ENCODE results near the gene IP6K2. TPM values are rescaled to one million over a fixed set of nuclear protein-coding genes. Genes with fewer than 3 reads are reported as not detected.

The IP6K2 gene
- 117 and 120 TPM in 2 replicates for total RNA-seq (2013; cell fraction: nucleolus; rRNA removed)
- total RNA-seq (2014; rRNA removed): 61.7 and 70.2 TPM in 2 replicates
- total RNA-seq (2014; rRNA removed; fragmentation: Illumina TruSeq; extraction: Trizol): 67.0 and 68.7 TPM in 2 replicates
- 57.4 and 59.7 TPM in 2 replicates for total RNA-seq (2021)
- 44.3 TPM for polyA plus RNA-seq (2011; ENCODE audit: low read depth)
- 77.9 and 95.9 TPM in 2 replicates for polyA plus RNA-seq (2011; rRNA removed)
- polyA plus RNA-seq (2011; cell fraction: cytosol; rRNA removed): 112 and 129 TPM in 2 replicates
- 329 and 359 TPM in 2 replicates for polyA plus RNA-seq (2011; cell fraction: nucleus; rRNA removed)
- polyA plus RNA-seq (2012): 55.5 and 58.2 TPM in 2 replicates
- polyA plus RNA-seq (2014; fragmentation: Illumina TruSeq; extraction: Trizol): 69.3 and 70.7 TPM in 2 replicates
- 10 to 100 TPM; 25.8 to 37.6 TPM for polyA plus RNA-seq (2014; fragmentation: Nextera tagmentation; extraction: Ambion mirVana)
- 77.5 and 82.0 TPM in 2 replicates for polyA plus RNA-seq (2014; rRNA removed)
- polyA plus RNA-seq (2016; fragmentation: Nextera tagmentation; extraction: Ambion mirVana): 10 to 100 TPM; 78.6 to 81.7 TPM
- 85.9 and 101 TPM in 2 replicates for polyA minus RNA-seq (2011; rRNA and poly(A)+ RNA removed)
- polyA minus RNA-seq (2011; cell fraction: cytosol; rRNA and poly(A)+ RNA removed): 28.5 and 32.1 TPM in 2 replicates
- polyA minus RNA-seq (2011; cell fraction: nucleus; rRNA and poly(A)+ RNA removed): 35.2 and 62.1 TPM in 2 replicates
- percentile 90 among the genes with signal in this experiment for Bru-seq, nascent RNA
- percentile 78 among the genes with signal in this experiment for BruChase-seq, experiment 1, labeled RNA remaining after a 6-hour chase
- percentile 85 among the genes with signal in this experiment for BruChase-seq, experiment 2, labeled RNA remaining after a 2-hour chase
- long read RNA-seq, experiment 1, transcript IP6K2-201 (6 exons, 1,775 nt): major isoform, 35 of 76 reads
- long read RNA-seq, experiment 1, partial matches to known transcripts: 7 of 76 reads
- long read RNA-seq, experiment 1, other reads (novel, unspliced or antisense): 28 of 76 reads
- long read RNA-seq, experiment 2, transcript IP6K2-201 (6 exons, 1,775 nt): major isoform, 168 of 316 reads
- long read RNA-seq, experiment 2, partial matches to known transcripts: 22 of 316 reads
- long read RNA-seq, experiment 2, other reads (novel, unspliced or antisense): 125 of 316 reads

GRCh38 chr3:48716982-48717746 lies at the start of gene IP6K2:
Gene IP6K2, minus strand, starts transcription at chr3:48717221. Its CDS starts 21,930 bp downstream, at chr3:48695291.
- Histone ChIP-seq H3K79me2 (ENCODE audit: control insufficient read depth, insufficient read depth, low read length) (peaks cover 46% of the 10 kb centered on the region), H3K36me3 (ENCODE audit: control insufficient read depth in 2 of 2, insufficient read depth in 2 of 2, low read length in 1 of 2) (peaks cover 0 to 6% of the 10 kb centered on the region in 2 experiments; a peak in 2 of 4 replicates), H3K27me3 (replicated peaks in 1 of 2; ENCODE audit: control insufficient read depth in 2 of 2, insufficient read depth in 2 of 2, low read length in 1 of 2) (no peaks in the 10 kb centered on the region), H3K9ac (ENCODE audit: control insufficient read depth, insufficient read depth, low read length) (peak within 1 kb of the TSS; percentile 99), H3K4me3 (peak within 1 kb of the TSS; percentile 90), H3K9me3 (replicated peaks; ENCODE audit: control insufficient read depth, insufficient read depth, low read length) (no peaks in the 10 kb centered on the region), H2AFZ (ENCODE audit: control insufficient read depth, low read depth, low read length) (peak within 1 kb of the TSS; percentile 100), H4K20me1 (ENCODE audit: control insufficient read depth, insufficient read depth) (no peaks in the 10 kb centered on the region), H3K27ac (ENCODE audit: control insufficient read depth, insufficient read depth) (peak within 1 kb of the TSS; percentile 97), H3K4me2 (ENCODE audit: control insufficient read depth, insufficient read depth) (peak within 1 kb of the TSS; percentile 99), H3K4me1 (ENCODE audit: control insufficient read depth, insufficient read depth, low read length) (peaks cover 10% of the 10 kb centered on the region)
- POLR2A ChIA-PET: interaction anchor here (0.5 to 2.2 kb wide), 10 partner anchors 9 to 1161 kb away, joined by 3 to 8 read pairs (median 4); partner anchors contain the start of genes NCKIPSD and PFKFB4
- in situ Hi-C loops (cut with MboI): no loop called here
- WGBS (ENCODE audit: insufficient coverage, insufficient replicate concordance, low lambda C conversion rate, missing lambda C conversion rate): 1% methylated on average over 38 of the region's 38 CpGs
- intact Hi-C loops (cut with micrococcal nuclease; ENCODE audit: unreplicated experiment): no loop called here
- peak; percentile 89 for DNase-seq (ENCODE audit: low read depth, low spot score)
- ATAC-seq: peak; percentile 99
- no TSS peak for BruUV-seq (replicated peaks)
- SMC1A ChIA-PET (ENCODE audit: uncharacterized antibody, unreplicated experiment): interaction anchor here (0.6 to 0.9 kb wide), 4 partner anchors 21 to 235 kb away, joined by 3 read pairs; partner anchors contain the start of gene PFKFB4
- peak; percentile 91 for FAIRE-seq
- RAD21 ChIA-PET (ENCODE audit: unreplicated experiment): interaction anchor here (1.0 to 1.7 kb wide), 3 partner anchors 33 to 316 kb away, joined by 3 to 4 read pairs (median 3); partner anchors contain the start of gene SLC25A20
- CTCF ChIA-PET: interaction anchor here (0.6 to 3.3 kb wide), 11 partner anchors 8 to 305 kb away, joined by 3 to 14 read pairs (median 4); partner anchors contain the start of genes NCKIPSD and NDUFAF3
- TF ChIP-seq ZNF622 (IDR thresholded peaks at IDR 0.05): no peak
- no peak for TF ChIP-seq TBL1XR1 (IDR thresholded peaks at IDR 0.05; ENCODE audit: low read depth, low read length)
- TF ChIP-seq ZZZ3 (IDR thresholded peaks at IDR 0.05; ENCODE audit: control insufficient read depth, insufficient read length, low read depth): no peak
- no peak for TF ChIP-seq MYB (IDR thresholded peaks at IDR 0.05; ENCODE audit: borderline replicate concordance, low read depth, low read length)
- no peak for TF ChIP-seq NFXL1 (IDR thresholded peaks at IDR 0.05; ENCODE audit: borderline replicate concordance)
- no peak for TF ChIP-seq BCLAF1 (IDR thresholded peaks at IDR 0.05)
- TF ChIP-seq STAT3 (IDR thresholded peaks at IDR 0.05; ENCODE audit: low read depth, low read length): no peak
- TF ChIP-seq ELK1 (IDR thresholded peaks at IDR 0.05; ENCODE audit: low read depth, low read length): peak; percentile 50
- peak; percentile 75; the same call in 1 of the 2 replicates for TF ChIP-seq PML (IDR thresholded peaks at IDR 0.05; ENCODE audit: low read length)
- 0 out of 4 replicates have a peak, but pooled peaks of 1 of the 2 experiments have one; percentile 1 for TF ChIP-seq EP300 (IDR thresholded peaks at IDR 0.05; ENCODE audit: borderline replicate concordance in 1 of 2, control insufficient read depth in 1 of 2, low read depth in 2 of 2, low read length in 2 of 2)
- TF ChIP-seq RBBP5 (conservative IDR thresholded peaks at IDR 0.05): no peak
- no peak for TF ChIP-seq YBX1 (IDR thresholded peaks at IDR 0.05)
- TF ChIP-seq NBN (IDR thresholded peaks at IDR 0.05): no peak

All from GM12878 (cell line).